IMR-90 (cell line): Measurements from ENCODE around the gene APPBP2.
"Not testable (repeated sequence)": the region's sequence is repeated elsewhere in the genome, so short reads cannot be mapped to it uniquely, and the experiment has no call there.

Experiments
- CEBPB ChIP-seq: IDR thresholded peaks from 2 replicates; pipeline ENCODE4 v1.6.1; 2012; ENCODE audit warnings: low read depth, low read length, improper control_type of control experiment
- CTCF ChIP-seq: conservative IDR thresholded peaks from 2 replicates; pipeline ENCODE4 v1.5.1; 2012; ENCODE audit warnings: mild to moderate bottlenecking, low read depth, low read length, improper control_type of control experiment
- ELK1 ChIP-seq: fragments of 150-350 bp; IDR thresholded peaks from 2 replicates; pipeline ENCODE4 v1.6.1; 2016; ENCODE audit warnings: low read depth, mild to moderate bottlenecking, low read length, moderate library complexity, borderline replicate concordance
- FOS ChIP-seq: fragments of 150-350 bp; IDR thresholded peaks from 2 replicates; pipeline ENCODE4 v1.6.1; 2016; ENCODE audit warnings: low read depth, low read length
- NFE2L2 ChIP-seq: fragments of 150-350 bp; IDR thresholded peaks from 2 replicates; pipeline ENCODE4 v1.6.1; 2016; ENCODE audit warnings: low read depth, mild to moderate bottlenecking, low read length
- POLR2A ChIP-seq: IDR thresholded peaks from 2 replicates; pipeline ENCODE4 v1.6.1; 2012; ENCODE audit warnings: mild to moderate bottlenecking, low read depth, low read length
- RCOR1 ChIP-seq: IDR thresholded peaks from 2 replicates; pipeline ENCODE4 v1.6.1; 2012; ENCODE audit warnings: mild to moderate bottlenecking, low read length, improper control_type of control experiment; ENCODE audit not compliant: insufficient replicate concordance

- TF ChIP-seq CTCF, POLR2A, NFE2L2, FOS, RCOR1, CEBPB, ELK1: not testable (repeated sequence)
These were observed 106.2 kb downstream of the APPBP2 start for GRCh38 chr17:60419875-60420274.
